Coronary artery (tissue), 2 donors: ENCODE data around the gene CNTLN.
"Not testable (repeated sequence)": the region's sequence is repeated elsewhere in the genome, so short reads cannot be mapped to it uniquely, and the experiment has no call there.

ENCODE experiments used
- DNase-seq: peaks from one replicate; pipeline ENCODE4 v3.0.0-alpha.2; 2017; ENCODE audit warnings: low spot score
- H3K27ac ChIP-seq, 2 donors: fragments of 200-600 bp; sonication (generic); one replicate each; pipeline ENCODE4 v1.5.1; 2016 to 2019
- H3K4me3 ChIP-seq: fragments of 200-600 bp; sonication (generic); 2 replicates; pipeline ENCODE4 v1.5.1; 2016; ENCODE audit warnings: mild to moderate bottlenecking, moderate library complexity
- CTCF ChIP-seq: fragments of 200-600 bp; sonication (generic); IDR thresholded peaks from one replicate; pipeline ENCODE4 v1.5.1; 2019; ENCODE audit warnings: antibody characterized with exemption

Gene CNTLN

GRCh38 chr9:17222932-17223331 lies 88.1 kb downstream of the CNTLN start:
- H3K27ac ChIP-seq, result no peak overlapping the region
- DNase-seq, result no peak
- H3K4me3 ChIP-seq, result no peak overlapping the region
- no peak for TF ChIP-seq CTCF

DNA sequence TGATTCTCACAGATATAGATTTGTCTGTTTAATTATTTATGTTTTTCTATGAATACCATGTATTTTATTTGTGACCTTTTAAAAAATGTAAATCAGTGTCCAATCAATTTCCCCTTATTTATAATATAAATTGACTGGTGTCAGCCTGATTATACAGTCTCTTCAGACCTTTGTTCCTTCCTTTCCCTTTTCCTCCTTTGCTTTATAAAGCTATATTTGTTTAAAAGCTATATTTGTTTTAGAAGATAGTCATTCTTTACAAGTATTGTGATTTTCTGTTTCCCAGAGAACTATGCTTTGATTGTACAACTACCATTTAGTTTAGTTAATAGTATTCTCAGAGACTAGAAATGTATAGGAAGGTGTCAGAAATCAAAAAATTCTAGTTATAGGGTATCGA lies 90.6 kb downstream of the CNTLN start:
- DNase-seq, result no peak
- TF ChIP-seq CTCF, result no peak
- Histone ChIP-seq H3K27ac (no peak overlapping the region), H3K4me3 (no peak overlapping the region)

- TF ChIP-seq CTCF, result no peak
- H3K27ac ChIP-seq, result no peak overlapping the region
- DNase-seq, result no peak
- no peak overlapping the region for H3K4me3 ChIP-seq
These were observed 95.2 kb downstream of the CNTLN start for GRCh38 chr9:17229945-17230560.

DNA sequence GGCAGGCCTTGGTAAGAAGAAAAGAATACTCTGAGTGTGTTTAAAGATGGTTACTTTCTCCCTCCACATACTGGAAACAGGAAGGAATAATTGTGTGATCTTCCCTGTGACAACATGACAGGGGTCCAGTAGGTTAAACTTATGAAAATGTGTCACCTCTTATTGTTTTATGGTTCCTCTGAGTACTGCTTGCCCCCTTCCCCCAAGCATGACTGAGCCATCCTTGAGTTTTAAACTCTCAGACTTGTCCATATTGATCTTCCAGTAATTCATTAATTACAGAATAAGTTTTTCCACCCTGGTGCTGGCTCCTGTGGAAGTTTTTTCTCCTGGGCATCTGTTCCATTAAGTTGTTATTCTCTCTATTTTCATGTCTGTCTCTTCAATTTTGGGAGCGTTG lies 95.8 kb downstream of the CNTLN start:
- no peak for TF ChIP-seq CTCF
- DNase-seq, result no peak
- Histone ChIP-seq H3K4me3 (no peak overlapping the region), H3K27ac (no peak overlapping the region)

DNA sequence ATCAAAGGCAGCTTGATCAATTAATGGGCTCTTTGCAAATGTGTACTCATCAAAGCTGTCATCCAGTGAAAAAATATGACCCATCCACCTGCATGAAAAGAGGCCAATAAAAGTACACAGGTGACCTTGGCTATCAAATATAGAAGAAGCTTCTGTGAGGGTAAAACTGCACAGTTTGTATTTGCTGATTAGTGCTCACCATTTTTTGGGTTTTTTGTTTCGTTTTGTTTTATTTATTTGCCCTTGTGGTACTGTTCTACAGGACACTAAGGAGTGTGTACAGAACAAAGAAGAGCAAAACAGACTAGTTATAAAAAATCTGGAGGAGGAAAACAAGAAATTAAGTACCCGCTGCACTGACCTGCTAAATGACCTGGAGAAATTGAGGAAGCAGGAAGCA lies 101.3 kb downstream of the CNTLN start:
- no peak for DNase-seq
- Histone ChIP-seq H3K4me3 (no peak overlapping the region), H3K27ac (no peak overlapping the region)
- TF ChIP-seq CTCF, result no peak

- Histone ChIP-seq H3K27ac (no peak overlapping the region), H3K4me3 (no peak overlapping the region)
- no peak for TF ChIP-seq CTCF
- no peak for DNase-seq
These were observed 111.9 kb downstream of the CNTLN start for GRCh38 chr9:17246770-17247169.

- no peak overlapping the region for H3K4me3 ChIP-seq
- TF ChIP-seq CTCF, result no peak
These were observed 116.3 kb downstream of the CNTLN start for GRCh38 chr9:17251100-17251499.

DNA sequence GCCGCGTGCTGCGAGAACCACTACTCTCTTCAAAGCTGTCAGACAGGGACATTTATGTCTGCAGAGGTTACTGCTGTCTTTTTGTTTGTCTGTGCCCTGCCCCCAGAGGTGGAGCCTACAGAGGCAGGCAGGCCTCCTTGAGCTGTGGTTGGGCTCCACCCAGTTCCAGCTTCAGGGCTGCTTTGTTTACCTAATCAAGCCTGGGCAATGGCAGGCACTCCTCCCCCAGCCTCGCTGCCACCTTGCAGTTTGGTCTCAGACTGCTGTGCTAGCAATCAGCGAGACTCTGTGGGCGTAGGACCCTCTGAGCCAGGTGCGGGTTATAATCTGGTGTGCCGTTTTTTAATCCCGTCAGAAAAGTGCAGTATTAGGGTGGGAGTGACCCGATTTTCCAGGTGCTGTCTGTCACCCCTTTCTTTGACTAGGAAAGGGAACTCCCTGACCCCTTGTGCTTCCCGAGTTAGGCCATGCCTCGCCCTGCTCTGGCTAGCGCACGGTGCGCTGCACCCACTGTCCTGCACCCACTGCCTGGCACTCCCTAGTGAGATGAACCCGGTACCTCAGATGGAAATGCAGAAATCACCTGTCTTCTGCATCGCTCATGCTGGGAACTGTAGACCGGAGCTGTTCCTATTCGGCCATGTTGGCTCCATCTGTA lies 133.8 kb downstream of the CNTLN start:
- not testable (repeated sequence) for H3K4me3 ChIP-seq, DNase-seq, H3K27ac ChIP-seq

More at GRCh38 chr9:17251100-17251499, 116.3 kb downstream of the CNTLN start:
- DNase-seq, result no peak
- H3K27ac ChIP-seq, result no peak overlapping the region
